KBM-7 (cell line): ENCODE results near the gene ACYP1.

Experiments used
- DNase-seq: peaks from one replicate; pipeline ENCODE4 v3.0.0-alpha.2; 2015
- in situ Hi-C: fragments of 300-500 bp; cut with MboI; formaldehyde crosslinking; loops from 2 replicates; pipeline ENCODE4 v1.14.3; 2020; ENCODE audit warnings: low sequenced_read_pairs, low pct_unique_long_range_greater_than_20kb, mixed read lengths

Gene ACYP1

GRCh38 chr14:75046899-75047298, 16.9 kb downstream of the ACYP1 start:
- no peak for DNase-seq
- in situ Hi-C loops = no loop called here

DNA sequence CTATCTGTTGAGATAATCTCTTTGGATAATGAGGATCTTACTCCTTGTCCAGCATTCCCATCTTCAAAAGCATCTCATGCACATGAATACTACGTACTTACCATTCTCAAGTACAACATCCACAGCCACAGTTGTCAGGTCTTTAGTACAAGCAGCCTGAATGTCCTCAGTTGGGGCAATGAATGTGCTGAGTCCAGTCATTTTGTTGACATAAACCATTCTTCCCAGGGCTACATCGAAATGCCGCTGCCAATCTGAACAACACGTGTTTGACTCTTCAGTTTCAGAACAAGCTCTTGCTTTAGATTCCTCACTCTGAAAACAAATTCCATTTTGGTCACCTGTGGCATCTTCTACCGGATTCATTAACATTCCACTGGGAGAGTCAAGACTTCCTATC, 17.5 kb downstream of the ACYP1 start:
- DNase-seq = no peak
- in situ Hi-C loops = no loop called here

GRCh38 chr14:75044752-75045151, 19.1 kb downstream of the ACYP1 start:
- in situ Hi-C loops = no loop called here
- no peak for DNase-seq

DNA sequence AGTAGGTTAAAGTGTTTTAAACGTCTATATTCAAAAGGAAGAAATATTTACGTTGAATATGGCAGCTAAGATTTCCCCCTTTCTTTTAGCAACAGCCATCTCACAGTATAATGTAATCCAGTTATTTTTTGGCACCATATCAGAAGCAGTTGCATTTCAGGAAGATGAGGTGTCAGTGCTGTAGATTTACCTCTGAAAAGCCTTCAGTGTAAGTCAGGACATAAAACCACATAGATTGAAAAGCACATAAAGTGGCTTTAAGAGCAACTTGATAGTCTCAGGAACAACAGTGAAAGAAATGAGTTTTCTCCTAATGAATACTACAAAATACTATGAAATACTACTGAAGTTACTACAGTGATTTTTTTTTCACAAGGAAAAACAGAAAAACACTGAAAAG, 19.5 kb downstream of the ACYP1 start:
- in situ Hi-C loops = no loop called here
- DNase-seq = no peak

GRCh38 chr14:75042035-75042434, 21.8 kb downstream of the ACYP1 start:
- in situ Hi-C loops = no loop called here
- no peak for DNase-seq

GRCh38 chr14:75041613-75042012, 22.2 kb downstream of the ACYP1 start:
- in situ Hi-C loops = no loop called here
- no peak for DNase-seq

DNA sequence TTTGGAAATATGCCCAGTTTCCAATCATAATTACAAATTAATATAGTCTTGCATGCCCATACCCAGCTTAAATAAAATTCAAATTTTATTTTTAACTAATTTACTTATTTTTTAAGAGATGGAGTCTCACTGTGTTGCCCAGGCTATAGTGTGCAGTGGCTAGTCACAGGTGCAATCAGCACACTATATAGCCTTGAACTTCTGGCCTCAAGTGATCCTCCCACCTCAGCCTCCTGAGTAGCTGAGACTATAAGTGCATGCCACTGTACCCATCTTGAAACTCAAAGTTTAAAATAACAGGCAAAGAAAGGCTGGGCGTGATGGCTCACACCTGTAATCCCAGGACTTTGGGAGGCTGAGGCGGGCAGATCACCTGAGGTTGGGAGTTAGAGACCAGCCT, 22.9 kb downstream of the ACYP1 start:
- in situ Hi-C loops = no loop called here

GRCh38 chr14:75040507-75040906, 23.3 kb downstream of the ACYP1 start:
- in situ Hi-C loops = no loop called here
- no peak for DNase-seq

More for the DNA sequence above, 22.9 kb downstream of the ACYP1 start:
- DNase-seq = no peak

DNA sequence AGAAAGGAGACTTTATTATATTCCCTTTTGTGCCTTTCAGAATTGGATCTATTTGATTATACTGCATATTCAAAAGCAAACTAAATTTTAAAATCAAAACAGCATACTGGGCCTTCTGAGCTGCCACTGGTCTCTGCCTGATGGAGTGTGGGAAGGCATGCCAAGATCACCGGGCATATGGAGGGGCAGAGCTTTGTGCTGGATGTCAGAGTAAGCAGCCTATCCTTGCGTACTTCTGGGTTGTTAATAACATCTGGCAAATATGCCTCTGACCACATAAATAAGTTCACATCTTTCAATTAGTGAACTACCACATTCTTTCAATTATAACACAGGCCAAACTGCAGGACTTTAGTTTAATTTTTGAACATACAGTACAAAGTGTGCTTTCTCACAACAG, 30.9 kb downstream of the ACYP1 start:
- in situ Hi-C loops = no loop called here
- DNase-seq = no peak

DNA sequence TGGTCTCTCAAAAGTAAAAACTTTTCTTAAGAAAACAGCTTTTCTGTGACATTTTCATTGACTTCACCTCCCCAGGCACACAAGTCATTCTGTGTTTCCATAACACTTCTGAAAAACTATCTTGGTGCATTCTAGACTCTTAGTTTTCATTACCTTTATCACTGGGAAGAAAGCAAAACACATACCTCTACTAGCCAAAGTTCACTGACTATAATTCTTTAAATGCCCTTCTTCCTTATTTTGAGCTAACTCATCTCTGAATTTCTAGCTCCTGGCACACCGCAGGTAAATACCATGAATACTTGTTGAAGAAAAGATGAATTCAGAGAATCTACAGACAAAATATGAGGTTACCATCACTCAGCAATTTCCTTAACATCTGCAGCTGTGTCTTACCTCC, 33.7 kb downstream of the ACYP1 start:
- no peak for DNase-seq
- in situ Hi-C loops = no loop called here

DNA sequence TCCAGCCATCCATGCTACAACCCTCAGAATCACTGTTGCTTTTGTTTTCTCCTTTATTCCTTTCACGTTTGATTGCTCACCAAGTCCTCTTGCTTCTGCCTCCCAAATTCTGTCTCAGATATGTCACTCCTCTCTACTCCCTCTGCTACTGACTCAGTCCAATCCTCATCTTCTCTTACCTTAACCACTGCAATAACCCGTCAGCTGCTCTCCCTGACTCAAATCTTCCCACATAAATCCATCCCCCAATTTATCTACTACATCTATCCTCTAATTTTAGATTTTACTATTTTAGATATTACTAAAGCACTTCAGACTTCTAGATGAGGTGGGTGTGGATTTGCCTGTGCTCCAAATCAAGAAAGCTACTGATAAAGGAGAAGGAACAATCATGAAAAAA, 37.9 kb downstream of the ACYP1 start:
- no peak for DNase-seq
- in situ Hi-C loops = no loop called here

DNA sequence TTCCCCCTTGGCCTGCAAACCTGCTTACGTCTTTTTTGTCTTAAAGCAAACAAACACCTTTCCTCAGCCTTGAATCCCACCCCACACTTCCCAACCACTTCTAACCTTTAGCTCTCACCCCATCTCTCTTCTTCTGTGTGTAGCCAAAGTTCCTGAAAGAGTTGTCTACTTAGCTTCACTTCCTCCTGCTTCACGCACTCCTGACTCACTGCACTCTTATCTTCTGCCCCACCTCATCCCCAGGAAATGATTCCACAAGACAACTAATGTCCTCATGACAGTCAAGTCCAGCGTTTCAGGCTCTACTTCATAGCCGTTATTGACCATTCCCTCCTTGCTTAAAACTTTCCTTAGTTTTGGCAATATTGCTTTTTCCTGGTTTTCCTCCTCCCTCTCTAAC, 38.7 kb downstream of the ACYP1 start:
- in situ Hi-C loops = no loop called here
- peak; percentile 23 for DNase-seq

- no peak for DNase-seq
- in situ Hi-C loops = no loop called here
These were observed 40.7 kb downstream of the ACYP1 start for GRCh38 chr14:75023108-75023507.

- DNase-seq = no peak
- in situ Hi-C loops = no loop called here
These were observed 41.2 kb downstream of the ACYP1 start for GRCh38 chr14:75022655-75023054.

DNA sequence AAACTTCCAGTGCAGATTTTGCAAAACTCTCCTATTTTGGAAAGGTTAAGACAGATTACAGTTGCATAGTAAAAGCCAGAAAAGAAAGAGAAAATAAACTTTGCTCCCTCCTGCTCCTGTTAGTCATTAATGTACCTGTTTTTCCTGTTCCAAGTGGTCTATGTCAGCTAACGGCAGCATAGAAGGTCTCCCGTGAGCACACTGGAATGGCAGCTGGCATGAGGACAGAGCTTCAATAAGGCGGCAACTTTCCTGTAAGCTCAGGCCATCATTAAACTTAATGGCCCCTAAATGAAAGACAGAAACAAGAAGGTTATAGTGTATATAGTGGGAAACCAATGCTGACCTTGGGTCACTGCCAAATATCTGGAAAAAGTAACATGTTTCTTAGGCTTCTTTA, 45.1 kb downstream of the ACYP1 start:
- in situ Hi-C loops = no loop called here

GRCh38 chr14:75016815-75017214, 47.0 kb downstream of the ACYP1 start:
- in situ Hi-C loops = no loop called here
- no peak for DNase-seq

More for the DNA sequence above, 45.1 kb downstream of the ACYP1 start:
- DNase-seq = no peak

GRCh38 chr14:75015496-75015895, 48.3 kb downstream of the ACYP1 start:
- no peak for DNase-seq
- in situ Hi-C loops = no loop called here

DNA sequence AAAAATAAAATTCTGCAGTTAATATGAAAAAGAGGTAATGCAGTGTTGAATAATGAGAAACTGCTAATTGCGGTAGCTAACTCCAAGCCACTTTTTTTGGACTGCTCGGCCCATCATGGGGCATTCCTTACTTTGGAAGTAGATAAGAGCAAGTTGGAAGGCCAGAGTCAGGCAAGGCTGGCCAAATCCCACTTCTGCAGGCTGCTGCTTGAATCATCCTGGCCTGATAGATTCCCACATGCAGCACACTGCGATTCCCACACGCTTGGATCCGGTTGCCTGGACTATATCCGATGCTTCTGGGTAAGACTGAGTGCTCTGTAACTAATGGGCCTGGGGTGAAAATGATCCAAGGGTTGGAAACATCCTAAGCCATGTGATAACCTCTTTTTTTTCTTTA, 50.5 kb downstream of the ACYP1 start:
- in situ Hi-C loops = no loop called here
- DNase-seq = no peak

DNA sequence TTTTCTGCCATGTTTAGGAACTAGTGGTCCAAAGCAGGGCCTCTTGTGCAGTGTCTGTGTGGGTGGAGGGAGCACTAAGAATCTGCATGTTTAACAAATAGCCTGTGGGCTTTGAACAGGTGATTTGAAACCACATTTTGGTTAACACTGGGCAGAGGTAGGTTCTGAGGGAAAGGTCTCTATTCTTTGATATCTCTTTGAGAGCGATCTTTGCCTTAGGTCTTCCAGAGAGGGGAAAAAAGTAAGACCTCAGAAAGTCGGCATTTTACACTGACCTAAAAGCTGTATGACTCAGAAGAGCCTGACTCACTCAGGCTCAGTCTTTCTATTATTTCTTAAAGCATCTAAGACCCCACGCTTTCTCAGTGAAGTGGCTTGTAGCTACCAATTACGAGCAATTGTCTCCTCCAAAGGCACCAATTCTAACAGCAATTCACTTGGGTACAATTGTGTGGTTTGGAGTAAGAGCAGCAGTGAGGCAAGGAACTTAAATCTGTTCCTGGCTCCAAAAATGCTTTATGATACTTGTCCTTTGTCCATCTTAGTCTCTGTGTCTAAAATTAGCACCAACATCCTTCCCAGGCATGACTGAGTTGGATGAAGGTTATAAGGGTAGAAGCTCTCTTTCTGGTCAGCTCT, 52.3 kb downstream of the ACYP1 start:
- no peak for DNase-seq
- in situ Hi-C loops = no loop called here

GRCh38 chr14:75010472-75011093, 53.2 kb downstream of the ACYP1 start:
- no peak for DNase-seq
- in situ Hi-C loops = no loop called here

DNA sequence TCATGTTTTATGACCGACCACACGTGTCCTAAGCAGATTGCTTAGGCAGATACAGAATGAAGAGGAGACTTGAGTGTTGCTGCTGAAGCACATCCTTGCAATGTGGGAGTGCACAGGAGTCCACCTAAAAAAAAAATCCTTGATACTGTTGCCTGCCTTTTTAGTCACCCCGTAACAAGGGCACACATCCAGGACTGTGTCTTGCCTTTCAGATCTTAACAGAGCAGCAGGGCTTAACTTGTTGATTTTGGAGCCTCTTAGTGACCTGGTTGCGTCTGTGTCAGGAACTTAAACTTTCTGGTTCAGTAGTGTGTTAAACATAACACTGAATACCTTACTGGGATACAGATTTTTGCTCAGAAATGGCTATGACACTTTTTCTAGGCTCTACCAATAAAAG, 54.6 kb downstream of the ACYP1 start:
- no peak for DNase-seq
- in situ Hi-C loops = no loop called here
